GM19324 (cell line): ENCODE data around the gene PABPC4L.
"Not testable (repeated sequence)": the region's sequence is repeated elsewhere in the genome, so short reads cannot be mapped to it uniquely, and the experiment has no call there.

Experiments used
- ATAC-seq: cut with Tn5 transposase; IDR thresholded peaks from one replicate; pipeline ENCODE4 v1.9.1; 2021; ENCODE audit warnings: mild to moderate bottlenecking, moderate library complexity; ENCODE audit not compliant: unreplicated experiment, low FRiP score

The PABPC4L gene

DNA sequence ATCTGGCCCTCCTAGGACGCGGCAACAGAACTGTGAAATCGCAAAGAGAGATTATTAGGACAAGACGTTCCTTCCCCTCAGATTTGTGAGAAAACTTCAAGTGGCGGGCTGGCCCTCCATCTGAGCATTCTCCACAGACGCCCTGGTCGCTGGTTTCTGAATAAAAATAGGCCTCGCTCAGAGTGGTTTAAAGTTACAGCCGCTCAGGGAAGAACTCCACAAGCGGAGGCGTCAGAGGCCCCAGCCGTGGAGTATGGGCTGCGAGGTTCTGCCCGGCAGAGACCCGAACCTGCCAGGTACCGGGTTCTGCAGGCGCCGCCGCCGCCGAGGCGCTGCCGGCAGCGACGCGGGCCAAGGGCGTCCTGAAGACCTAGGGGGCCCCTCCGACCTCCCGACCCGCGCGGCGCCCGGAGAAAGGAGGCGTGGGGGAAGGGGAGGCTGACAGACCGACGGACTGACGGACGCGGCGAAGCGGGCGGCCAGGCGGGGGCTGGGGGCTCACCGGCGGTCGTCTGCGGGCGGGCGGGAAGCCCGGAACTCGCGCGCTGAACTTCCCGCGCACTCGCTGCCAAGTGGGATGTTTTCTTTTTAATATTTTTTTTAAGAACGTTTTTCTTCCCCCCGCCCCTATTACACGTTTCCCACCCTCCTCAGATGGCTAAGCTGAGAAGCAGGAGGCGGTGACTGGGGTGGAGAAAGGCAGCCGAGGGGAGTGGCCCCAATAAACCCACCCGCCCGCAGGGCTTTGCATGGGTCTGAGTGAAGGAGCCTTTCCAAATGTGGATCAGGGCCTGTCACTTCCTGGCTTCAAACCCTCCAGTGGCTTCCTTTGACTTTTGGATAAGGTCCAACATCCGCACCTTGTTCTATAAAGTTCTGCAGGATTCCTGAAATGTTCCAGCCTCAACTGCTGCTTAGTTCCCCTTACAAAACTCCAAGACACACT is at the start of gene PABPC4L:
PABPC4L (minus strand) TSS at position 574 of the 946 bp plus-strand sequence. CDS start 770 bp downstream, outside the sequence.
- ATAC-seq = no peak

GRCh38 chr4:134251322-134251721 is 49.7 kb upstream of the PABPC4L start:
- ATAC-seq = no peak

DNA sequence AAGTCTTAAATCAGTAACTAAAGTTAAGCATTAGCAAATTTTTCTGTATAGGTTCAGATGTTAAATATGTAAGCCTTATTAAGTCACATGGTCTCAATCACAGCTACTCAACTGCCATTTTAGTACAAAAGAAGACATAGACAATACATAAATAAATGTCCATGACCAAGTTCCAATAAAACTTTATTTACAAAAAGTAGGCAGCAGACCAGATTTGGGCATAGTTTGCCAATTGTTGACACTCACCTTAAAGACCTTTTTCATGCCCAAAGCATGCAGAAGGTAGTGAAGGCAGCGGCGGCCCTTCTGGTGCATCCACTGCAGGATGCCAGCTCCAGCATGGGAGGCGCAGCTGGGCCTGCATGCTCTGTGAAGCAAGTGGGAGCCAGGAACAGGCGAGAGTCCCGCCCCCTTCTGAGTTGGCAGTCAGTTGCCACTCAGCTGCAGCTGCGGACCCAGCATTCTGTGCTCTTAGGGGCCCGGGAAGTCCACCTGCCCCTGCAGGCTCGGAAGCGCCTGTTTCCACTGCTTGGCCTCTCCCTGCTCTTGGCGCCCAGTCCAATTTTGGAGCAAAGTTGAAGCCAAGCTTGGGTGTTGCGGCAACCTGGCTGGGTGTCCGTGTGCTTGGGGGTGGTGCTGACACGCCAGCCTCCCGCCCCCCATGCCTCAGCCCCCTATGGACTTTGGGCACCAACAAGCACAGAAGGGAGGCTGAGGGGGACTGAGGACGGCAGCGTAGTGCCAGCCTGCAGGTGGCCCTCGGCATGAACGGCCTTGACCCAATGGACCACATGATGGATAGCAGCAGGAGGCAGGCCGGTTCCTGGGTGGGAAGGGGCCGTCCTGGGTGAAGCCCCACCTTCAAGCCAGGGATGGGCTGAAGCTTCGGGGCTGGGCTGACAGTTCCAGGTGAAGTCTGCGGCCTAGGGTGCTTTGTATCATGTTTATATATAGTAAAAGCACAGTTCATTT is 42.4 kb upstream of the PABPC4L start:
- no peak for ATAC-seq

- ATAC-seq = no peak
These were observed 17.5 kb upstream of the PABPC4L start for GRCh38 chr4:134219043-134219442.

DNA sequence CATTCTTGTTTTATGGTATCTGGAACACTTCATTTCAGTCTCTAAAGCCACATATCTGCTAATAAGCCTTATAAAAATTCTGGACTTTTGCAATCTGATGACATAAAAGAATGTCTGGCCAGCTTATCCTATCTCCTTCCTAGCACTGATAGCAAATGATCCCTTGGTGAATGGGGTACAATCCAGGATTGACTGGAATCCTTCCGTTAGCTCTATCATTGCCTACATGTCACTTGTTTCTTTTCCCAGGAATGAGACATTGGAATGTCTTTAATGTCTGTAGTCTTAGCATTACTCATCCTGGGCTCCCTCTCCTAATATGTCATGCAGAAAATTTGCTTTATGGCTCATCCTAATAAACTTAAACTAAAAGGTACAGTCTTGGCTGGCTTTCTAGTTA is 14.8 kb upstream of the PABPC4L start:
- no peak for ATAC-seq

DNA sequence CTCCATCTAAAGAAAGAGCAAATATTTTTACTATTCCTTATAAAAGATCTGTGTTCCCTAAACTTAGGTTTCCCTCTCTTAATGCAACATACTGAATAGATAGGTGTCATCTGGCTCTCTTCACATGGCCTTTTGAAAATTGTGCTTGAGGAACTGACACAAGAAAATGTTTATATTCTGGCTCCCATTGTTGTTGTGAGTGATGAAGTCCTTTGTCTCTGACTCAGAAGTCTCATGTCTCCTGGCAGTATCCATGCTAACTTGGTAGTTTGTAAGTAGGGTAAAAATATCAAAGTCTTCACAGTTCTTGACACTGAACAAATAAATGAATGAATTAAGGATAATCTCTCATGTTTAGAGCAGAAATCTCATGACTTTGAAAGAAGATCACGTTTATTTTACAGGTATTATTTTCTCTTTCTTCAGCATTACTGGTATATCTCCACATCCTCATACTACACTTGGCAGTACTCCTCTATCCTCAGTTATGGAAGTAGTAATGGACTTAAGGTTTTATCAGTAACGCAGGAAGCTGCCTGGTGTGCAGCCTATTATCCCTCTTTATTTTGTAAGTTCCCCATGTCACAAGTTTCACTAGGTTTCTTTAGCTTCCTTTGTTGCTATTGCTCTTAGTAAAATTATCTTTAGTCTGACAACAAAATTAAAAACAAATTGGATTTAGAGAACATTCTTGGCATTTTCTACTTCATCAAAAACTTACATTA is 14.2 kb upstream of the PABPC4L start:
- no peak for ATAC-seq

DNA sequence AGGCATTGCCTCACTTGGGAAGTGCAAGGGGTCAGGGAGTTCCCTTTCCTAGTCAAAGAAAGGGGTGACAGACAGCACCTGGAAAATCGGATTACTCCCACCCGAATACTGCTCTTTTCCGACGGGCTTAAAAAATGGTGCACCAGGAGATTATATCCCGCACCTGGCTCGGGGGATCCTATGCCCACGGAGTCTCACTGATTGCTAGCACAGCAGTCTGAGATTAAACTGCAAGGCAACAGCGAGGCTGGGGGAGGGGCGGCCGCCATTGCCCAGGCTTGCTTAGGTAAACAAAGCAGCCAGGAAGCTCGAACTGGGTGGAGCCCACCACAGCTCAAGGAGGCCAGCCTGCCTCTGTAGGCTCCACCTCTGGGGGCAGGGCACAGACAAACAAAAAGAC is 6.4 kb upstream of the PABPC4L start:
- not testable (repeated sequence) for ATAC-seq

DNA sequence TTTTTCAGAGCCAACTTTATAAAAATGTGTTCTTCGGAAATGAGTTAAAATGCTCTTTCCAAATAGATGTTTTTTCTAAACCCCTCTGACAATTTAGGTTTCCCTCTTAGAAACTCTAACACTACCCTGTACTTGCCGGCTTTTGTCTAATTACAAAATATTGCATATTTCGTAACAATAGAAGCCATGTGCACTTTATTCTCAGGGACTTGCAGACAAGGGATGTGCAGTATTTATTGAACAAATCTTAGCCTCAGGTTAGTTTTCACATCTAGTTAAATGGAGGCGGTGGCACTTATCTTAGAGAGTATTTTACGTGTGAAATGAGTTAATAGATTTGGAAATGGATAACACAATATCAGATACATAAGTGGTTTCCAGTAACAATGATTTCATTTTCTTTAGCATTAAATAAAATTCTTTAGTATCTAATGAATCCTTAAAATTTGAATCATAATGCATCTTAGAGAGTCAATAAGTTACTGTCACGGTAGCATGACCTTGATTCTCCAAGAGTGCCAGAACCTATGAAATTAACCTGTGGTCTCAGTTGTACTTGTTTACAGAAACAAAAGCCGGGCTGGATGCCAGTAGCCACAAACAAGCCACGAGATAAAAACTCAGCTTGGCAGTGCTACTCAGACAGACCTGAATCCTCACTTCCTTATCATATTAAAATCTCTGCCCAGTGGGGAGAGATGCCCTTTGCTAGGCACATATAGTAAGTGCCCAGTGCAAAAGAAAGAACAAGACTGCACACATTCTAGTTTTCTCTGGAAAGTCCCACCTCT is 772 bp upstream of the PABPC4L start:
- ATAC-seq = no peak

DNA sequence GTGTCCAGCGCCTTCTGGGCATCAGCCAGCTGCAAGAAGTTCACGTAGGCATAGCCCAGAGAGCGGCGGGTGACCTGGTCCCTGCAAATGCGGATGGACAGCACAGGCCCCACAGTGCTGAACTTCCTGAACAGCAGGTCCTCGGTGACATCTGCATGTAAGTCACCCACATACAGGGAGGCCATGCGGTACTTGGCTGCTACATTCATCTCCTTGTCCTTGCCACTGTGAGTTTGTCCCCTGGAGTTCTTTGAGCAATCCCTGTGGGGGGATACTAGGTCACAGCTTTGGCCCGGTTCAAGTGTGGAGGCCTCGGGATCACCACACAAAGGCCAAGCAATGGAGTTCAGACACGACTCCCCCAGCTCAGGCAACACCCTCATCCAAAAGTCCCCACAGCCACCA is 776 bp downstream of the PABPC4L start:
- no peak for ATAC-seq

- ATAC-seq = no peak
These were observed 11.6 kb downstream of the PABPC4L start for GRCh38 chr4:134189949-134190348.

DNA sequence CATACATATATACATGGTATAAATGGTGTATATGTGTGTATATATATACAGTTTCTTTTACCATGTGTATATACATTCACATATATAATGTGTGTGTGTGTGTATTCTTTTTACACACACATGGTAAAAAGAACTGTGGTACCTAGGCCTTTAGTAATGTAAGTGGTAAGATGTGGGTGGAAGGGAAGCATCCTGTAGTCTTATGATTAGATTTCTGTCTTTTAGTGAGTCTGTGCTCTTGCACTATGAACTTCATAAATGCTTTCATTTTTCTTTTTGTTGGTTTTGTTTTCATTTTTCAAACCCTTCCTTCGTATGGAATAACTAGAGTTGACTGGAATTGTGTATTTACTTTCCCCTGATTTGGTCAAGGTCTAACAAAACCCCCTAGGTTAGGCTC is 12.1 kb downstream of the PABPC4L start:
- no peak for ATAC-seq

DNA sequence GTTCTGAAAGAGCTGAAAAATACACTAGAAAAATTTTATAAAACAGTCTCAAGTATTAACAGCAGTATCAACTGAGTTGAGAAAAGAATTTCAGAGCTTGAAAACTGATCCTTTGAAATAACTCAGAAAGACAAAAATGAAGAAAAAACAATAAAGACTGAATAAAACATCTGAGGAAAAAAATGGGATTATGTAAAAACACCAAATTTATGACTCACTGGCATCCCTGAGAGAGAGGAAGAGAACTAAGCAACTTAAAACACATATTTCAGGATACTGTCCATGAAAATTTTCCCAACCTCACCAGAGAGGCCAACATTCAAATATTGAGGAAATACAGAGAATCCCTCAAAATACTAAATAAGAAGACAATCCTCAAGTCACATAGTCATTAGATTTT is 22.9 kb downstream of the PABPC4L start:
- no peak for ATAC-seq

GRCh38 chr4:134174271-134174670 is 27.3 kb downstream of the PABPC4L start:
- ATAC-seq = no peak

DNA sequence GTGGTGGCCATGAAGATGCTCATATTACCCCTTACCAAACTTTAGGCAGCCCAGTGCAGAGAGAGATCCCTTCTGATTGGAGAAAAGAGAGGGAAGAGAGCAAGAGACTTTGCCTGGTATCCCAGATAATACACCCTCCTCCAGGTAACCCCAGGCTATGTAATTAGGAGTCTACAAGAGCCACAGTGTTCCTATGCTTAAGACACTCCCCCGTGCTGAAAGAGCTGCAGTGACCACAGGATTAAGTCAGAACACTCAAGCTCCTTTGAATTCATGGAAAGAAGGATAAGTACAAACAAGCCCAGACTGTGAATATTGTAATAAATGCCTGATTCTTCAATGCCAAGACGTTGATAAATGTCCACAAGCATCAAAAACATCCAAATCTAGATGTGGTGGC is 41.4 kb downstream of the PABPC4L start:
- ATAC-seq = no peak

- no peak for ATAC-seq
These were observed 47.5 kb downstream of the PABPC4L start for GRCh38 chr4:134154097-134154496.

DNA sequence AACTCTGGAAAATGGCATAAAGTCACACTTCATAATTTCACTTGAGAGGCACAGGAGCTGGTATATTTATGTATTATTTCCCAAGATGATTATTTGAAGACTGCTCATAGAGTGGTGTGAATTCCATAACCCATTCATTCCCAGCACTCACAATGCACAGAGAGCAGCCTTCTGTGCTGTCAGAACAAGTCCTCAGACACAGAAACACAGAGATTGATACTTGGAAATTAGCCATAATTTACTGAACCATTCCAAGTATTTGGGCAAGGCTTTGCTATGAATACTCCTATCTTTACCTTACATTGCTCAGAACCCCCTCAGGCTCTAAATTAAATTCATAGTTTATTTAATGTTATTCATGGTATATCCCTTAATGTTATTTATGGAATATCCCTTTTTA is 53.6 kb downstream of the PABPC4L start:
- no peak for ATAC-seq
